Measurements from ENCODE around the gene TGFBRAP1. TPM values are rescaled to one million over a fixed set of nuclear protein-coding genes. Genes with fewer than 3 reads are reported as not detected.

The TGFBRAP1 gene
- total and polyA plus RNA-seq, 9 donors = 7.2 to 19.1 (median 16.4) TPM

GRCh38 chr2:105294844-105295481, 34.6 kb downstream of the TGFBRAP1 start:
- intact Hi-C loops (cut with DNase I) = loop anchor here in 2 of 4 donors (10.0 kb wide), 1 partner anchor 180 kb away; no protein-coding TSS in a partner anchor

GRCh38 chr2:105294046-105294445, 35.5 kb downstream of the TGFBRAP1 start:
- H3K4me1 ChIP-seq (ENCODE audit: insufficient read depth) = no peaks in the 10 kb centered on the region
- H3K27me3 ChIP-seq = no peaks in the 10 kb centered on the region
- no peak for TF ChIP-seq EP300 (IDR thresholded peaks at IDR 0.05)
- no peak for TF ChIP-seq CTCF (IDR thresholded peaks at IDR 0.05)
- TF ChIP-seq POLR2A (IDR thresholded peaks at IDR 0.05) = no peak
- DNase-seq = no peak
- H3K4me3 ChIP-seq = no peak overlapping the region
- intact Hi-C loops (cut with DNase I) = loop anchor here in 2 of 4 donors (10.0 kb wide), 1 partner anchor 179 kb away; no protein-coding TSS in a partner anchor
- no peaks in the 10 kb centered on the region for H3K9me3 ChIP-seq
- H3K27ac ChIP-seq = no peak overlapping the region
- WGBS, 3 donors = 75 to 84% (median 84%) methylated on average over 6 of the region's 6 CpGs
- no peaks in the 10 kb centered on the region for H3K36me3 ChIP-seq

More at GRCh38 chr2:105294844-105295481, 34.6 kb downstream of the TGFBRAP1 start:
- Histone ChIP-seq H3K27ac (no peak overlapping the region), H3K27me3 (no peaks in the 10 kb centered on the region), H3K4me3 (no peak overlapping the region), H3K36me3 (no peaks in the 10 kb centered on the region), H3K9me3 (no peaks in the 10 kb centered on the region), H3K4me1 (ENCODE audit: insufficient read depth) (no peaks in the 10 kb centered on the region)
- peak in 2 of 3 donors; percentile 25 to 39 for TF ChIP-seq CTCF (IDR thresholded peaks at IDR 0.05)
- no peak for TF ChIP-seq POLR2A (IDR thresholded peaks at IDR 0.05)
- DNase-seq = peak; percentile 43 to 60 (median 52)
- WGBS, 3 donors = 20 to 23% (median 21%) methylated on average over 5 of the region's 5 CpGs

GRCh38 chr2:105291981-105292380, 37.6 kb downstream of the TGFBRAP1 start:
- H3K27me3 ChIP-seq = no peaks in the 10 kb centered on the region
- H3K27ac ChIP-seq = no peak overlapping the region
- WGBS, 3 donors = 46 to 59% (median 48%) methylated on average over 2 of the region's 2 CpGs
- no peak for DNase-seq
- intact Hi-C loops (cut with DNase I) = loop anchor here in 2 of 4 donors (10.0 kb wide), 1 partner anchor 177 kb away; no protein-coding TSS in a partner anchor
- no peaks in the 10 kb centered on the region for H3K36me3 ChIP-seq
- H3K4me3 ChIP-seq = no peak overlapping the region
- H3K4me1 ChIP-seq (ENCODE audit: insufficient read depth) = no peaks in the 10 kb centered on the region
- TF ChIP-seq POLR2A (IDR thresholded peaks at IDR 0.05) (no peak), CTCF (IDR thresholded peaks at IDR 0.05) (no peak), EP300 (IDR thresholded peaks at IDR 0.05) (no peak)
- H3K9me3 ChIP-seq = no peaks in the 10 kb centered on the region

GRCh38 chr2:105290981-105291660, 38.4 kb downstream of the TGFBRAP1 start:
- H3K27ac ChIP-seq = no peak overlapping the region

More at GRCh38 chr2:105290981-105291660, 38.4 kb downstream of the TGFBRAP1 start:
- no peaks in the 10 kb centered on the region for H3K27me3 ChIP-seq
- TF ChIP-seq EP300 (IDR thresholded peaks at IDR 0.05) = no peak
- TF ChIP-seq CTCF (IDR thresholded peaks at IDR 0.05) = no peak
- TF ChIP-seq POLR2A (IDR thresholded peaks at IDR 0.05) = no peak
- no peak overlapping the region for H3K4me3 ChIP-seq
- no peaks in the 10 kb centered on the region for H3K9me3 ChIP-seq
- DNase-seq = no peak
- no peaks in the 10 kb centered on the region for H3K4me1 ChIP-seq (ENCODE audit: insufficient read depth)
- WGBS, 3 donors = 84 to 96% (median 94%) methylated on average over 6 of the region's 6 CpGs
- H3K36me3 ChIP-seq = no peaks in the 10 kb centered on the region
- intact Hi-C loops (cut with DNase I) = loop anchor here in 2 of 4 donors (10.0 kb wide), 1 partner anchor 176 kb away; no protein-coding TSS in a partner anchor
